Neural cell (in vitro differentiated cells): Measurements from ENCODE around the gene MYO3B. TPM values are rescaled to one million over a fixed set of nuclear protein-coding genes. Genes with fewer than 3 reads are reported as not detected.

Source experiments
- H2AFZ ChIP-seq: fragments of 200-600, 300-800 bp; sonication (generic), shearing (Covaris generic); 2 replicates; pipeline ENCODE4 v1.6.0; 2014; ENCODE audit warnings: low read depth, mild to moderate bottlenecking, antibody characterized with exemption, low read length, moderate library complexity
- H3F3A ChIP-seq: fragments of 200-600 bp; shearing (Covaris generic); 2 replicates; pipeline ENCODE4 v1.6.1; 2016; ENCODE audit warnings: mild to moderate bottlenecking, moderate library complexity, mixed read lengths, antibody characterized with exemption, low read length; ENCODE audit not compliant: insufficient read depth, poor library complexity, severe bottlenecking
- H3K27ac ChIP-seq: fragments of 200-600, 300-800 bp; sonication (generic), shearing (Covaris generic); 2 replicates; pipeline ENCODE4 v1.5.1; 2014; ENCODE audit warnings: mild to moderate bottlenecking, low read length, moderate library complexity
- H3K27me3 ChIP-seq: fragments of 300-800, 200-600 bp; sonication (generic), shearing (Covaris generic); 2 replicates; pipeline ENCODE4 v1.6.0; 2014; ENCODE audit warnings: mild to moderate bottlenecking, low read depth, low read length, moderate library complexity; ENCODE audit not compliant: insufficient read depth
- H3K36me3 ChIP-seq: fragments of 300-800, 200-600 bp; sonication (generic), shearing (Covaris generic); 2 replicates; pipeline ENCODE4 v1.5.1; 2014; ENCODE audit warnings: mild to moderate bottlenecking, antibody characterized with exemption, low read length, moderate library complexity; ENCODE audit not compliant: insufficient read depth
- H3K4me2 ChIP-seq: fragments of 300-800, 200-600 bp; sonication (generic), shearing (Covaris generic); 2 replicates; pipeline ENCODE4 v1.6.0; 2014; ENCODE audit warnings: mild to moderate bottlenecking, low read length
- H3K4me3 ChIP-seq: fragments of 300-800, 200-600 bp; sonication (generic), shearing (Covaris generic); 2 replicates; pipeline ENCODE4 v1.5.1; 2014; ENCODE audit warnings: mild to moderate bottlenecking, low read length, moderate library complexity
- H3K79me2 ChIP-seq: fragments of 200-600 bp; shearing (Covaris generic); replicated peaks from 2 replicates; pipeline ENCODE4 v1.6.0; 2014; ENCODE audit warnings: mild to moderate bottlenecking, low read length, moderate library complexity; ENCODE audit not compliant: insufficient read depth
- H3K9ac ChIP-seq: fragments of 300-800, 200-600 bp; sonication (generic), shearing (Covaris generic); 2 replicates; pipeline ENCODE4 v1.6.1; 2016; ENCODE audit warnings: mild to moderate bottlenecking, low read length, mixed read lengths
- H3K9me2 ChIP-seq: fragments of 200-600 bp; shearing (Covaris generic); 2 replicates; pipeline ENCODE4 v1.6.1; 2016; ENCODE audit warnings: mild to moderate bottlenecking, low read length, mixed read lengths; ENCODE audit not compliant: insufficient read depth
- H3K9me3 ChIP-seq: fragments of 200-600, 300-800 bp; sonication (generic), shearing (Covaris generic); 2 replicates; pipeline ENCODE4 v1.6.1; 2016; ENCODE audit warnings: mild to moderate bottlenecking, mixed run types, low read length, moderate library complexity, mixed read lengths
- H4K20me1 ChIP-seq: fragments of 200-600 bp; shearing (Covaris generic); 2 replicates; pipeline ENCODE4 v1.6.1; 2016; ENCODE audit warnings: mild to moderate bottlenecking, mixed run types; ENCODE audit not compliant: insufficient read depth
- EP300 ChIP-seq: fragments of 450-650 bp; conservative IDR thresholded peaks from 2 replicates; pipeline ENCODE4 v1.6.1; 2014; ENCODE audit warnings: antibody characterized with exemption, mild to moderate bottlenecking, moderate library complexity; ENCODE audit not compliant: poor library complexity, severe bottlenecking
- EZH2 ChIP-seq: fragments of 200-600, 300-800 bp; shearing (Covaris generic), sonication (generic); IDR thresholded peaks from 2 replicates; pipeline ENCODE4 v1.6.1; 2014; ENCODE audit warnings: antibody characterized with exemption, low read length, borderline replicate concordance, mild to moderate bottlenecking; ENCODE audit not compliant: insufficient read depth, poor library complexity, severe bottlenecking
- MXI1 ChIP-seq: fragments of 450-650 bp; conservative IDR thresholded peaks from 2 replicates; pipeline ENCODE4 v1.6.1; 2014; ENCODE audit warnings: antibody characterized with exemption, mild to moderate bottlenecking; ENCODE audit not compliant: poor library complexity, severe bottlenecking
- POLR2AphosphoS5 ChIP-seq: IDR thresholded peaks from 2 replicates; pipeline ENCODE4 v1.6.1; 2012
- RAD21 ChIP-seq: fragments of 450-650 bp; conservative IDR thresholded peaks from 2 replicates; pipeline ENCODE4 v1.6.1; 2014; ENCODE audit warnings: antibody characterized with exemption, mild to moderate bottlenecking, moderate library complexity
- SMC3 ChIP-seq: fragments of 450-650 bp; conservative IDR thresholded peaks from 2 replicates; pipeline ENCODE4 v1.6.1; 2014; ENCODE audit warnings: antibody characterized with exemption, mild to moderate bottlenecking, moderate library complexity; ENCODE audit not compliant: poor library complexity
- TAF1 ChIP-seq: IDR thresholded peaks from 2 replicates; pipeline ENCODE4 v1.6.1; 2012; ENCODE audit warnings: low read depth
- polyA plus RNA-seq: library from polyadenylated mRNA; depleted of rRNA; stranded (reverse); fragments of >200 nt; gene quantifications from 2 replicates; pipeline ENCODE4 v1.2.3, GENCODE V29; 2014
- TF ChIP-seq, protein P1 (sequence below): IDR thresholded peaks from 2 replicates; pipeline ENCODE4 v1.6.1; 2012; ENCODE audit warnings: borderline replicate concordance
- TF ChIP-seq, protein P2 (sequence below): fragments of 450-650 bp; IDR thresholded peaks from 2 replicates; pipeline ENCODE4 v1.5.1; 2014; ENCODE audit warnings: antibody characterized with exemption, mild to moderate bottlenecking, moderate library complexity; ENCODE audit not compliant: poor library complexity, severe bottlenecking

Gene MYO3B
- polyA plus RNA-seq, 1 donor from 2014 or later, result 0.11 TPM

DNA sequence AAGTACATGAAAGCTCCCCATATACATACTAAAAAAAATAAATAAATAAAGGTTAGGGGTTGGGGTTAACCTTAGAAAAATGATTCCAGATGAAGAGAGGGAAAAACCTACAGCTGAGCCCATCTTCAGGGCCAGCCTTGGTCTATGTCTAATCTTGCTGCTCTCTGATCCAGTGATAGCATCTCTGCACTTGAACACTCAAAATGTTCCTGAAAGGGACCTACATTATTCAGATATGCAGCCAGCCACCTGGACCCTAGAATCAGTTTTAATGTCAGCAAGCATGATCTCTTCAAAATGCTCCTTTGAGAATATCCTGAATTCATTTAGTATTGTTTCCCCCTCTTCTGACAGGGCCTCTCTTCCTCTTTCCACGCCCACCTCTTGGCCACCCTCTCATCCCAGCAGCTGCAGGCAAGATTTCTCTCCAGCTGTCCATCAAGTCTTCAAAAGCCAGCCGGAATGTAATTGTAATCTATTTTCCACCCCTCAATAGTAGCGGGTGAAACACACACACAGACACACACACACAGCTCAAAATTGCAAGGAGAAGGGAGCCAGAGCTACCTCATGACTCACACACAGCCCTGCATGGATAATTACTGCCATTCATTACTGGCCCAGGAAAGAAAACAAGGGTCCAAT is 135.5 kb downstream of the MYO3B start:
- no peaks in the 10 kb centered on the region for H3K36me3 ChIP-seq
- H2AFZ ChIP-seq, result no peak overlapping the region
- no peaks in the 10 kb centered on the region for H3K9me2 ChIP-seq
- H3K4me3 ChIP-seq, result peak overlapping the region; percentile 16
- no peaks in the 10 kb centered on the region for H3K9me3 ChIP-seq
- H3K79me2 ChIP-seq, result no peaks in the 10 kb centered on the region
- peak overlapping the region; percentile 42 for H3K9ac ChIP-seq
- no peak for TF ChIP-seq EZH2
- peak; percentile 46 for TF ChIP-seq EP300
- peak; percentile 74 for TF ChIP-seq POLR2AphosphoS5
- peak overlapping the region; percentile 22 for H3K4me2 ChIP-seq
- H3K27me3 ChIP-seq, result no peaks in the 10 kb centered on the region
- peaks cover 17% of the 10 kb centered on the region for H3F3A ChIP-seq
- peak overlapping the region; percentile 79 for H3K27ac ChIP-seq
- no peaks in the 10 kb centered on the region for H4K20me1 ChIP-seq

DNA sequence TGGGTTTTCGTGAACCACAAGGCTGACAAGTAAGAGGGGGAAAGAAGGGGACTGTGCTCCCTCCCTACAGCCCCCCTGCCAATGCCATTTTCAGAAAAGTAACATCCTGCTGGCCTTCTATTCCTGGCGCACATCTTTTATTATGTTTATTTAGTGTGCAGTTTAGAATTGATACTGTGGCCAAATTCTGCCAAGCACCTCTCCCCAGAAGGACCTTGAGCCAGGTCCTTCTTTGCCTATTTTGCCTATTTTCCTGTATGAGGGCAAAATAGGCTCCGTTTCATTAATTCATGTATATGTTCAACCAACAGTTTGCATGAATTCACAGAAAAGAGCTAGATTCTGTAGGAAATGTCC is 136.0 kb downstream of the MYO3B start:
- no peaks in the 10 kb centered on the region for H3K9me3 ChIP-seq
- H3K27me3 ChIP-seq, result no peaks in the 10 kb centered on the region
- H3K9ac ChIP-seq, result peak overlapping the region; percentile 42
- no peaks in the 10 kb centered on the region for H3K9me2 ChIP-seq
- peak overlapping the region; percentile 79 for H3K27ac ChIP-seq
- TF ChIP-seq, protein P1, sequence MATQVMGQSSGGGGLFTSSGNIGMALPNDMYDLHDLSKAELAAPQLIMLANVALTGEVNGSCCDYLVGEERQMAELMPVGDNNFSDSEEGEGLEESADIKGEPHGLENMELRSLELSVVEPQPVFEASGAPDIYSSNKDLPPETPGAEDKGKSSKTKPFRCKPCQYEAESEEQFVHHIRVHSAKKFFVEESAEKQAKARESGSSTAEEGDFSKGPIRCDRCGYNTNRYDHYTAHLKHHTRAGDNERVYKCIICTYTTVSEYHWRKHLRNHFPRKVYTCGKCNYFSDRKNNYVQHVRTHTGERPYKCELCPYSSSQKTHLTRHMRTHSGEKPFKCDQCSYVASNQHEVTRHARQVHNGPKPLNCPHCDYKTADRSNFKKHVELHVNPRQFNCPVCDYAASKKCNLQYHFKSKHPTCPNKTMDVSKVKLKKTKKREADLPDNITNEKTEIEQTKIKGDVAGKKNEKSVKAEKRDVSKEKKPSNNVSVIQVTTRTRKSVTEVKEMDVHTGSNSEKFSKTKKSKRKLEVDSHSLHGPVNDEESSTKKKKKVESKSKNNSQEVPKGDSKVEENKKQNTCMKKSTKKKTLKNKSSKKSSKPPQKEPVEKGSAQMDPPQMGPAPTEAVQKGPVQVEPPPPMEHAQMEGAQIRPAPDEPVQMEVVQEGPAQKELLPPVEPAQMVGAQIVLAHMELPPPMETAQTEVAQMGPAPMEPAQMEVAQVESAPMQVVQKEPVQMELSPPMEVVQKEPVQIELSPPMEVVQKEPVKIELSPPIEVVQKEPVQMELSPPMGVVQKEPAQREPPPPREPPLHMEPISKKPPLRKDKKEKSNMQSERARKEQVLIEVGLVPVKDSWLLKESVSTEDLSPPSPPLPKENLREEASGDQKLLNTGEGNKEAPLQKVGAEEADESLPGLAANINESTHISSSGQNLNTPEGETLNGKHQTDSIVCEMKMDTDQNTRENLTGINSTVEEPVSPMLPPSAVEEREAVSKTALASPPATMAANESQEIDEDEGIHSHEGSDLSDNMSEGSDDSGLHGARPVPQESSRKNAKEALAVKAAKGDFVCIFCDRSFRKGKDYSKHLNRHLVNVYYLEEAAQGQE, result no peak
- TF ChIP-seq EZH2 (no peak), TAF1 (no peak), RAD21 (no peak), SMC3 (no peak), MXI1 (no peak), POLR2AphosphoS5 (no peak), EP300 (no peak)
- TF ChIP-seq, protein P2, sequence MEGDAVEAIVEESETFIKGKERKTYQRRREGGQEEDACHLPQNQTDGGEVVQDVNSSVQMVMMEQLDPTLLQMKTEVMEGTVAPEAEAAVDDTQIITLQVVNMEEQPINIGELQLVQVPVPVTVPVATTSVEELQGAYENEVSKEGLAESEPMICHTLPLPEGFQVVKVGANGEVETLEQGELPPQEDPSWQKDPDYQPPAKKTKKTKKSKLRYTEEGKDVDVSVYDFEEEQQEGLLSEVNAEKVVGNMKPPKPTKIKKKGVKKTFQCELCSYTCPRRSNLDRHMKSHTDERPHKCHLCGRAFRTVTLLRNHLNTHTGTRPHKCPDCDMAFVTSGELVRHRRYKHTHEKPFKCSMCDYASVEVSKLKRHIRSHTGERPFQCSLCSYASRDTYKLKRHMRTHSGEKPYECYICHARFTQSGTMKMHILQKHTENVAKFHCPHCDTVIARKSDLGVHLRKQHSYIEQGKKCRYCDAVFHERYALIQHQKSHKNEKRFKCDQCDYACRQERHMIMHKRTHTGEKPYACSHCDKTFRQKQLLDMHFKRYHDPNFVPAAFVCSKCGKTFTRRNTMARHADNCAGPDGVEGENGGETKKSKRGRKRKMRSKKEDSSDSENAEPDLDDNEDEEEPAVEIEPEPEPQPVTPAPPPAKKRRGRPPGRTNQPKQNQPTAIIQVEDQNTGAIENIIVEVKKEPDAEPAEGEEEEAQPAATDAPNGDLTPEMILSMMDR, result no peak
- no peak overlapping the region for H2AFZ ChIP-seq
- H3K36me3 ChIP-seq, result no peaks in the 10 kb centered on the region
- no peaks in the 10 kb centered on the region for H4K20me1 ChIP-seq
- H3K79me2 ChIP-seq, result no peaks in the 10 kb centered on the region
- H3K4me2 ChIP-seq, result peak overlapping the region; percentile 22
- peak overlapping the region; percentile 16 for H3K4me3 ChIP-seq
- H3F3A ChIP-seq, result peaks cover 17% of the 10 kb centered on the region
